WTC11 (cell line): ENCODE measurements around the gene P2RY1. TPM values are rescaled to one million over a fixed set of nuclear protein-coding genes. Genes with fewer than 3 reads are reported as not detected.
"Not testable (repeated sequence)": the region's sequence is repeated elsewhere in the genome, so short reads cannot be mapped to it uniquely, and the experiment has no call there.

Experiments used
- ATAC-seq: fragments of 200-7000 bp; cut with Tn5 transposase; 2 replicates; pipeline ENCODE4 v1.10.0; 2021; ENCODE audit warnings: mild to moderate bottlenecking, moderate library complexity
- CTCF ChIA-PET: fragments of 300-600 bp; sonication (Branson Sonifier 250); formaldehyde crosslinking; loops from one replicate; lab custom pipeline; 2021; ENCODE audit warnings: antibody characterized with exemption; lab: Charles Lee
- POLR2A ChIA-PET: fragments of 350-600 bp; sonication (Branson Sonifier 250); formaldehyde crosslinking; loops from one replicate; lab custom pipeline; 2021; ENCODE audit warnings: antibody characterized with exemption; lab: Charles Lee
- DNase-seq: peaks from one replicate; pipeline ENCODE4 v3.0.0; 2021; ENCODE audit warnings: low spot score
- H3K27ac Mint-ChIP-seq: 2 replicates; pipeline ENCODE4 v1.8.0; 2021; ENCODE audit warnings: mixed read lengths
- H3K27me3 Mint-ChIP-seq: 2 replicates; pipeline ENCODE4 v1.8.0; 2021; ENCODE audit warnings: low read depth, mild to moderate bottlenecking, moderate library complexity, mixed read lengths
- H3K36me3 Mint-ChIP-seq: 2 replicates; pipeline ENCODE4 v1.8.0; 2021; ENCODE audit warnings: mixed read lengths
- H3K4me1 Mint-ChIP-seq: 2 replicates; pipeline ENCODE4 v1.8.0; 2022; ENCODE audit warnings: mixed read lengths
- H3K4me3 Mint-ChIP-seq: 2 replicates; pipeline ENCODE4 v1.8.0; 2021; ENCODE audit warnings: mild to moderate bottlenecking, moderate library complexity, mixed read lengths
- H3K9me3 Mint-ChIP-seq: 2 replicates; pipeline ENCODE4 v1.8.0; 2021; ENCODE audit warnings: mixed read lengths
- ATF1 ChIP-seq: sonication (generic); formaldehyde crosslinking; IDR thresholded peaks from 2 replicates; pipeline ENCODE4 v1.8.1; 2023; ENCODE audit warnings: mild to moderate bottlenecking, moderate library complexity, missing genetic modification reagents
- CBFB ChIP-seq: sonication (generic); formaldehyde crosslinking; IDR thresholded peaks from 2 replicates; pipeline ENCODE4 v1.8.1; 2022; ENCODE audit warnings: mild to moderate bottlenecking, low read depth, missing genetic modification reagents
- HMGA2 ChIP-seq: fragments of 250-450 bp; sonication (Bioruptor Pico); IDR thresholded peaks from 2 replicates; pipeline ENCODE4 v1.4.0; 2021; ENCODE audit warnings: mild to moderate bottlenecking, moderate library complexity
- JUN ChIP-seq: sonication (generic); formaldehyde crosslinking; IDR thresholded peaks from 2 replicates; pipeline ENCODE4 v1.8.0; 2023; ENCODE audit warnings: mild to moderate bottlenecking, missing genetic modification reagents
- NR2C2 ChIP-seq: sonication (generic); formaldehyde crosslinking; IDR thresholded peaks from 2 replicates; pipeline ENCODE4 v1.8.0; 2022; ENCODE audit warnings: mild to moderate bottlenecking, missing genetic modification reagents
- NR3C1 ChIP-seq: sonication (generic); formaldehyde crosslinking; conservative IDR thresholded peaks from 2 replicates; pipeline ENCODE4 v1.8.1; 2023; ENCODE audit warnings: low read depth, mild to moderate bottlenecking, missing genetic modification reagents
- OVOL2 ChIP-seq: fragments of 250-450 bp; sonication (Bioruptor Pico); IDR thresholded peaks from 2 replicates; pipeline ENCODE4 v1.9.0; 2021; ENCODE audit warnings: mild to moderate bottlenecking, borderline replicate concordance
- TEAD1 ChIP-seq: sonication (generic); formaldehyde crosslinking; IDR thresholded peaks from 2 replicates; pipeline ENCODE4 v1.8.0; 2022; ENCODE audit warnings: mild to moderate bottlenecking, missing genetic modification reagents
- ZBTB21 ChIP-seq: sonication (generic); formaldehyde crosslinking; IDR thresholded peaks from 2 replicates; pipeline ENCODE4 v1.8.1; 2023; ENCODE audit warnings: mild to moderate bottlenecking, missing genetic modification reagents, borderline replicate concordance
- ZNF671 ChIP-seq: fragments of 250-450 bp; sonication (Bioruptor Pico); IDR thresholded peaks from 2 replicates; pipeline ENCODE4 v1.8.0; 2021; ENCODE audit warnings: mild to moderate bottlenecking
- total RNA-seq: library from RNA; stranded (reverse); gene quantifications from 3 replicates; pipeline ENCODE4 v1.2.3, GENCODE V29; 2021
- TF ChIP-seq, protein P1 (sequence below): sonication (generic); formaldehyde crosslinking; IDR thresholded peaks from 2 replicates; pipeline ENCODE4 v1.8.0; 2022; ENCODE audit warnings: mild to moderate bottlenecking, missing genetic modification reagents
- TF ChIP-seq, protein P2 (sequence below): sonication (generic); formaldehyde crosslinking; IDR thresholded peaks from 2 replicates; pipeline ENCODE4 v1.8.1; 2023; ENCODE audit warnings: mild to moderate bottlenecking, missing genetic modification reagents, moderate library complexity
- TF ChIP-seq, protein P3 (sequence below): sonication (generic); formaldehyde crosslinking; IDR thresholded peaks from 2 replicates; pipeline ENCODE4 v1.8.1; 2022; ENCODE audit warnings: mild to moderate bottlenecking, missing genetic modification reagents, moderate library complexity, borderline replicate concordance
- TF ChIP-seq, protein P4 (sequence below): fragments of 250-450 bp; sonication (Bioruptor Pico); IDR thresholded peaks from 2 replicates; pipeline ENCODE4 v2.1.2; 2022; ENCODE audit warnings: mild to moderate bottlenecking, moderate library complexity
- TF ChIP-seq, protein P5 (sequence below): sonication (generic); formaldehyde crosslinking; IDR thresholded peaks from 2 replicates; pipeline ENCODE4 v1.8.1; 2022; ENCODE audit warnings: mild to moderate bottlenecking, moderate library complexity, missing genetic modification reagents
- TF ChIP-seq, protein P6 (sequence below): sonication (generic); formaldehyde crosslinking; IDR thresholded peaks from 2 replicates; pipeline ENCODE4 v1.8.1; 2023; ENCODE audit warnings: mild to moderate bottlenecking, missing genetic modification reagents
- TF ChIP-seq, protein P7 (sequence below): sonication (generic); formaldehyde crosslinking; IDR thresholded peaks from 2 replicates; pipeline ENCODE4 v1.8.1; 2023; ENCODE audit warnings: mild to moderate bottlenecking, missing genetic modification reagents, borderline replicate concordance
- TF ChIP-seq, protein P8 (sequence below): sonication (generic); formaldehyde crosslinking; IDR thresholded peaks from 2 replicates; pipeline ENCODE4 v1.8.0; 2023; ENCODE audit warnings: mild to moderate bottlenecking, missing genetic modification reagents

Gene P2RY1
- total RNA-seq, 1 experiment from 2014 or later = 47.2 TPM

DNA sequence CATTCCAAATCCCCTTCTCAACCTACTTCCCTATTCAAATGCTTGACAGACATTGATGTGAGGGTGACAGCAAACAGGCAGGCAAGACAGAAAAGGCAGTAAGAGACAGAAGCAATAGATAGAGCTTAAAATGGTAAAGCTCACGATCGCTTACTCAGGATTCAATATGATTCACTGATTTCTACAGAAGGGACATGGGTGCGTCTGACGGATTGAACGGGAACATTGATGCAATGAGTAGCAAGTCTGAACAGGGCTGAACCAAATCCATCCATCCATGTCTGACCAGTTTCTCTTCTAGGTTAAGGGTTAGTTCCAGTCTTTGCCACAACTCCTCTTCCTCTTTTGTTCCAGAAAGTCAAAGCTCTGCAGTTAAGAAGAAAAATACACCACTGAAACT lies 35.1 kb downstream of the P2RY1 start (continued):
- TF ChIP-seq JUN (CRISPR knock-in tag) (no peak), HMGA2 (CRISPR knock-in tag) (no peak), NR3C1 (CRISPR knock-in tag) (no peak)
- TF ChIP-seq, protein P1, sequence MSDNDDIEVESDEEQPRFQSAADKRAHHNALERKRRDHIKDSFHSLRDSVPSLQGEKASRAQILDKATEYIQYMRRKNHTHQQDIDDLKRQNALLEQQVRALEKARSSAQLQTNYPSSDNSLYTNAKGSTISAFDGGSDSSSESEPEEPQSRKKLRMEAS (CRISPR knock-in tag) = no peak
- TF ChIP-seq, protein P2, sequence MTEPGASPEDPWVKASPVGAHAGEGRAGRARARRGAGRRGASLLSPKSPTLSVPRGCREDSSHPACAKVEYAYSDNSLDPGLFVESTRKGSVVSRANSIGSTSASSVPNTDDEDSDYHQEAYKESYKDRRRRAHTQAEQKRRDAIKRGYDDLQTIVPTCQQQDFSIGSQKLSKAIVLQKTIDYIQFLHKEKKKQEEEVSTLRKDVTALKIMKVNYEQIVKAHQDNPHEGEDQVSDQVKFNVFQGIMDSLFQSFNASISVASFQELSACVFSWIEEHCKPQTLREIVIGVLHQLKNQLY (CRISPR knock-in tag) = no peak
- TF ChIP-seq, protein P3, sequence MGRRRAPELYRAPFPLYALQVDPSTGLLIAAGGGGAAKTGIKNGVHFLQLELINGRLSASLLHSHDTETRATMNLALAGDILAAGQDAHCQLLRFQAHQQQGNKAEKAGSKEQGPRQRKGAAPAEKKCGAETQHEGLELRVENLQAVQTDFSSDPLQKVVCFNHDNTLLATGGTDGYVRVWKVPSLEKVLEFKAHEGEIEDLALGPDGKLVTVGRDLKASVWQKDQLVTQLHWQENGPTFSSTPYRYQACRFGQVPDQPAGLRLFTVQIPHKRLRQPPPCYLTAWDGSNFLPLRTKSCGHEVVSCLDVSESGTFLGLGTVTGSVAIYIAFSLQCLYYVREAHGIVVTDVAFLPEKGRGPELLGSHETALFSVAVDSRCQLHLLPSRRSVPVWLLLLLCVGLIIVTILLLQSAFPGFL (CRISPR knock-in tag) = no peak
- TF ChIP-seq, protein P4, sequence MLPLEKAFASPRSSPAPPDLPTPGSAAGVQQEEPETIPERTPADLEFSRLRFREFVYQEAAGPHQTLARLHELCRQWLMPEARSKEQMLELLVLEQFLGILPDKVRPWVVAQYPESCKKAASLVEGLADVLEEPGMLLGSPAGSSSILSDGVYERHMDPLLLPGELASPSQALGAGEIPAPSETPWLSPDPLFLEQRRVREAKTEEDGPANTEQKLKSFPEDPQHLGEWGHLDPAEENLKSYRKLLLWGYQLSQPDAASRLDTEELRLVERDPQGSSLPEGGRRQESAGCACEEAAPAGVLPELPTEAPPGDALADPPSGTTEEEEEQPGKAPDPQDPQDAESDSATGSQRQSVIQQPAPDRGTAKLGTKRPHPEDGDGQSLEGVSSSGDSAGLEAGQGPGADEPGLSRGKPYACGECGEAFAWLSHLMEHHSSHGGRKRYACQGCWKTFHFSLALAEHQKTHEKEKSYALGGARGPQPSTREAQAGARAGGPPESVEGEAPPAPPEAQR = no peak

DNA sequence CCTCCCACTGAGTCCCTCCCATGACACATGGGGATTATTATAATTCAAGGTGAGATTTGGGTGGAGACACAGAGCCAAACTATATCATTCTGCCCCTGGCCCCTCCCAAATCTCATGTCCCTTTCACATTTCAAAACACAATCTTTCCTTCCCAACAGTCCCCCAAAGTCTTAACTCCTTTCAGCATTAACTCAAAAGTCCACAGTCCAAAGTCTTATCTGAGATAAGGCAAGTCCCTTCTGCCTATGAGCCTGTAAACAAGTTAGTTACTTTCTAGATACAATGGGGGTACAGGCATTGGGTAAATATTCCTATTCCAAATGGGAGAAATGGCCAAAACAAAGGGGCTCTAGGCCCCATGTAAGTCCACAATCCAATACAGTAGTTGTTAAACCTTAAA lies 38.4 kb downstream of the P2RY1 start:
- H3K36me3 Mint-ChIP-seq, POLR2A ChIA-PET, DNase-seq, CTCF ChIA-PET, ATAC-seq, H3K27ac Mint-ChIP-seq, H3K4me3 Mint-ChIP-seq, H3K4me1 Mint-ChIP-seq, H3K27me3 Mint-ChIP-seq: not testable (repeated sequence)
- peaks cover 21% of the 10 kb centered on the region for H3K9me3 Mint-ChIP-seq

DNA sequence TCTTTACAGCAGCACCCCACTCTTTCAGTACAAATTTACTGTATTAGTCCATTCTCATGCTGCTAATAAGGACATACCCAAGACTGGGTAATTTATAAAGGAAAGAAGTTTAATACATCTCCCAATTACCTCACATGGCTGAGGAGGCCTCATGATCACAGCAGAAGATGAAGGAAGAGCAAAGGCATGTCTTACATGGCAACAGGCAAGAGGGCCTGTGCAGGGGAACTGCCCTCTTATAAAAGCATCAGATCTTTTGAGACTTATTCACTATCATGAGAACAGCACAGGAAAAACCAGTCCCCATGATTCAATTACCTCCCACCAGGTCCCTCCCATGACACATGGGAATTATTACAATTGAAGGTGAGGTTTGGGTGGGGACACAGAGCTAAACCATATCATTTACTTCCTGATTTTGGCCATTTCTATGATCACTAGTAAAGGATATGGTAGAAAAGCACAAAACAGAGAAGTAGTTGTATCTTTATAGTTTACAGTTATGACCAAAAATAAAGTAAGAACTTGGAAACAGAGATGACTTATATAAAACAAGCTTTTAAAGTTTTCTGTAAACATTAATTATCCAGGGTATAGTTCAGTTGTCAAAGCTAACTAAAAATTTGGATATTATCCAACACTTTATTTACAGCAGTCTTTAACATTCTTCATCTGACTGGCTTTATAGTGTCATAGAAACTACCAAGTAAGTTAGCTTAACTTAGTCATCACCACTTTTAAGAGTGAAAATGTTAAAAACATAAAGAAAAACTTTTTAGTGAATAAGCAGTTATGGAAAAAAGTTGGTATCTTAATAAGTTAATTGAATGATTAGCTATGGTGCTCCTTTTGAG lies 40.2 kb downstream of the P2RY1 start:
- ChIA-PET POLR2A (no interaction called here), CTCF (no interaction called here)
- Mint-ChIP-seq H3K4me3 (no peak overlapping the region), H3K27ac (no peak overlapping the region), H3K36me3 (peaks cover 9% of the 10 kb centered on the region; the same call in 1 of the 2 replicates), H3K4me1 (no peaks in the 10 kb centered on the region), H3K27me3 (no peaks in the 10 kb centered on the region), H3K9me3 (peaks cover 24% of the 10 kb centered on the region)
- ATAC-seq (no peak), DNase-seq (no peak)
- TF ChIP-seq, protein P5, sequence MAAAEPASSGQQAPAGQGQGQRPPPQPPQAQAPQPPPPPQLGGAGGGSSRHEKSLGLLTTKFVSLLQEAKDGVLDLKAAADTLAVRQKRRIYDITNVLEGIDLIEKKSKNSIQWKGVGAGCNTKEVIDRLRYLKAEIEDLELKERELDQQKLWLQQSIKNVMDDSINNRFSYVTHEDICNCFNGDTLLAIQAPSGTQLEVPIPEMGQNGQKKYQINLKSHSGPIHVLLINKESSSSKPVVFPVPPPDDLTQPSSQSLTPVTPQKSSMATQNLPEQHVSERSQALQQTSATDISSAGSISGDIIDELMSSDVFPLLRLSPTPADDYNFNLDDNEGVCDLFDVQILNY (CRISPR knock-in tag) = no peak
- TF ChIP-seq ZBTB21 (no peak), OVOL2 (CRISPR knock-in tag) (no peak), ATF1 (CRISPR knock-in tag) (no peak), TEAD1 (CRISPR knock-in tag) (no peak), ZNF671 (CRISPR knock-in tag) (no peak), CBFB (CRISPR knock-in tag) (no peak), NR2C2 (CRISPR knock-in tag) (no peak)
- TF ChIP-seq, protein P6, sequence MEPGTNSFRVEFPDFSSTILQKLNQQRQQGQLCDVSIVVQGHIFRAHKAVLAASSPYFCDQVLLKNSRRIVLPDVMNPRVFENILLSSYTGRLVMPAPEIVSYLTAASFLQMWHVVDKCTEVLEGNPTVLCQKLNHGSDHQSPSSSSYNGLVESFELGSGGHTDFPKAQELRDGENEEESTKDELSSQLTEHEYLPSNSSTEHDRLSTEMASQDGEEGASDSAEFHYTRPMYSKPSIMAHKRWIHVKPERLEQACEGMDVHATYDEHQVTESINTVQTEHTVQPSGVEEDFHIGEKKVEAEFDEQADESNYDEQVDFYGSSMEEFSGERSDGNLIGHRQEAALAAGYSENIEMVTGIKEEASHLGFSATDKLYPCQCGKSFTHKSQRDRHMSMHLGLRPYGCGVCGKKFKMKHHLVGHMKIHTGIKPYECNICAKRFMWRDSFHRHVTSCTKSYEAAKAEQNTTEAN (CRISPR knock-in tag) = no peak
- TF ChIP-seq, protein P7, sequence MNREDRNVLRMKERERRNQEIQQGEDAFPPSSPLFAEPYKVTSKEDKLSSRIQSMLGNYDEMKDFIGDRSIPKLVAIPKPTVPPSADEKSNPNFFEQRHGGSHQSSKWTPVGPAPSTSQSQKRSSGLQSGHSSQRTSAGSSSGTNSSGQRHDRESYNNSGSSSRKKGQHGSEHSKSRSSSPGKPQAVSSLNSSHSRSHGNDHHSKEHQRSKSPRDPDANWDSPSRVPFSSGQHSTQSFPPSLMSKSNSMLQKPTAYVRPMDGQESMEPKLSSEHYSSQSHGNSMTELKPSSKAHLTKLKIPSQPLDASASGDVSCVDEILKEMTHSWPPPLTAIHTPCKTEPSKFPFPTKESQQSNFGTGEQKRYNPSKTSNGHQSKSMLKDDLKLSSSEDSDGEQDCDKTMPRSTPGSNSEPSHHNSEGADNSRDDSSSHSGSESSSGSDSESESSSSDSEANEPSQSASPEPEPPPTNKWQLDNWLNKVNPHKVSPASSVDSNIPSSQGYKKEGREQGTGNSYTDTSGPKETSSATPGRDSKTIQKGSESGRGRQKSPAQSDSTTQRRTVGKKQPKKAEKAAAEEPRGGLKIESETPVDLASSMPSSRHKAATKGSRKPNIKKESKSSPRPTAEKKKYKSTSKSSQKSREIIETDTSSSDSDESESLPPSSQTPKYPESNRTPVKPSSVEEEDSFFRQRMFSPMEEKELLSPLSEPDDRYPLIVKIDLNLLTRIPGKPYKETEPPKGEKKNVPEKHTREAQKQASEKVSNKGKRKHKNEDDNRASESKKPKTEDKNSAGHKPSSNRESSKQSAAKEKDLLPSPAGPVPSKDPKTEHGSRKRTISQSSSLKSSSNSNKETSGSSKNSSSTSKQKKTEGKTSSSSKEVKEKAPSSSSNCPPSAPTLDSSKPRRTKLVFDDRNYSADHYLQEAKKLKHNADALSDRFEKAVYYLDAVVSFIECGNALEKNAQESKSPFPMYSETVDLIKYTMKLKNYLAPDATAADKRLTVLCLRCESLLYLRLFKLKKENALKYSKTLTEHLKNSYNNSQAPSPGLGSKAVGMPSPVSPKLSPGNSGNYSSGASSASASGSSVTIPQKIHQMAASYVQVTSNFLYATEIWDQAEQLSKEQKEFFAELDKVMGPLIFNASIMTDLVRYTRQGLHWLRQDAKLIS (CRISPR knock-in tag) = no peak
- TF ChIP-seq, protein P8, sequence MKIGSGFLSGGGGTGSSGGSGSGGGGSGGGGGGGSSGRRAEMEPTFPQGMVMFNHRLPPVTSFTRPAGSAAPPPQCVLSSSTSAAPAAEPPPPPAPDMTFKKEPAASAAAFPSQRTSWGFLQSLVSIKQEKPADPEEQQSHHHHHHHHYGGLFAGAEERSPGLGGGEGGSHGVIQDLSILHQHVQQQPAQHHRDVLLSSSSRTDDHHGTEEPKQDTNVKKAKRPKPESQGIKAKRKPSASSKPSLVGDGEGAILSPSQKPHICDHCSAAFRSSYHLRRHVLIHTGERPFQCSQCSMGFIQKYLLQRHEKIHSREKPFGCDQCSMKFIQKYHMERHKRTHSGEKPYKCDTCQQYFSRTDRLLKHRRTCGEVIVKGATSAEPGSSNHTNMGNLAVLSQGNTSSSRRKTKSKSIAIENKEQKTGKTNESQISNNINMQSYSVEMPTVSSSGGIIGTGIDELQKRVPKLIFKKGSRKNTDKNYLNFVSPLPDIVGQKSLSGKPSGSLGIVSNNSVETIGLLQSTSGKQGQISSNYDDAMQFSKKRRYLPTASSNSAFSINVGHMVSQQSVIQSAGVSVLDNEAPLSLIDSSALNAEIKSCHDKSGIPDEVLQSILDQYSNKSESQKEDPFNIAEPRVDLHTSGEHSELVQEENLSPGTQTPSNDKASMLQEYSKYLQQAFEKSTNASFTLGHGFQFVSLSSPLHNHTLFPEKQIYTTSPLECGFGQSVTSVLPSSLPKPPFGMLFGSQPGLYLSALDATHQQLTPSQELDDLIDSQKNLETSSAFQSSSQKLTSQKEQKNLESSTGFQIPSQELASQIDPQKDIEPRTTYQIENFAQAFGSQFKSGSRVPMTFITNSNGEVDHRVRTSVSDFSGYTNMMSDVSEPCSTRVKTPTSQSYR = no peak
